GM12801 (cell line): ENCODE measurements around the gene C4orf54.

ENCODE experiments used
- TF ChIP-seq, protein P1 (sequence below): IDR thresholded peaks from one replicate; pipeline ENCODE4 v1.5.1; 2011; ENCODE audit warnings: control low read depth; ENCODE audit not compliant: insufficient read length; ENCODE audit errors: extremely low read depth

C4orf54 gene

DNA sequence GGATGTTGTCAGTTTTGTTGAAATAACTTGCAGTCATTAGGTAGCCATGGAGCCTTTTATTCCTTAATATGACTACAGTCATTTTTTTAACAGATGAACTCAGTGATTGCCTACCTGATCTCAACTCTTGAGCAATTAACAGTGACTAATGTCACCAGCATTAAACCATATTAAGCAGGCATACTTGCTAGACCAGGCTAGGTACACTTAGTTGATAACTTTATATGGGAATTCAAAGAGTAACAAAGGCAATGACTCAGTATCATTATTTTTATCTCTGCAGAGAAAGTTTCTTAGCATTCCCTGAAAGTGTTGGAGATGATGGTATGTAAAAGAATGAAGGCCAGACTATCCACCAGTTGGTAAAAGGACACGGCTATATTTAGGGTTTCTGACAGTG lies at the start of gene C4orf54:
C4orf54 (minus strand) TSS at position 31 of the 400 bp plus-strand sequence. CDS start 3,180 bp downstream, outside the sequence.
- TF ChIP-seq, protein P1, sequence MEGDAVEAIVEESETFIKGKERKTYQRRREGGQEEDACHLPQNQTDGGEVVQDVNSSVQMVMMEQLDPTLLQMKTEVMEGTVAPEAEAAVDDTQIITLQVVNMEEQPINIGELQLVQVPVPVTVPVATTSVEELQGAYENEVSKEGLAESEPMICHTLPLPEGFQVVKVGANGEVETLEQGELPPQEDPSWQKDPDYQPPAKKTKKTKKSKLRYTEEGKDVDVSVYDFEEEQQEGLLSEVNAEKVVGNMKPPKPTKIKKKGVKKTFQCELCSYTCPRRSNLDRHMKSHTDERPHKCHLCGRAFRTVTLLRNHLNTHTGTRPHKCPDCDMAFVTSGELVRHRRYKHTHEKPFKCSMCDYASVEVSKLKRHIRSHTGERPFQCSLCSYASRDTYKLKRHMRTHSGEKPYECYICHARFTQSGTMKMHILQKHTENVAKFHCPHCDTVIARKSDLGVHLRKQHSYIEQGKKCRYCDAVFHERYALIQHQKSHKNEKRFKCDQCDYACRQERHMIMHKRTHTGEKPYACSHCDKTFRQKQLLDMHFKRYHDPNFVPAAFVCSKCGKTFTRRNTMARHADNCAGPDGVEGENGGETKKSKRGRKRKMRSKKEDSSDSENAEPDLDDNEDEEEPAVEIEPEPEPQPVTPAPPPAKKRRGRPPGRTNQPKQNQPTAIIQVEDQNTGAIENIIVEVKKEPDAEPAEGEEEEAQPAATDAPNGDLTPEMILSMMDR, result no peak

DNA sequence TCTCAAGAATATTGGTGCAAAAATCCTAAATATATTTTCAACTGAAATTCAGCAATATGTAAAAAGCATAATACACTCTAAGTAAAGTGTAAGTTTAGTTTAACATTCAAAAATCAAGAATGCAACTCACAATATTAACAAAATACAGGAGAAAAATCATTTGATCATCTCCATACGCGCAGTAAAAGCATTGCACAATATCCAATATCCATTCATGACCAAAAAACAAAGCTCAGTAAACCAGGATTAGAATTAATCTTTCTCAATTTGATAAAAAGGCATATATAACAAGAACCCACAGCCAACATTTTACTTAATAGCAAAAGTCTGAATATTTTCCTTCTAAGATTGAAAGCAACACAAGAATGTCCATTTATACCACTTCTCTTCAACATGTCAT lies 48.3 kb upstream of the C4orf54 start:
- TF ChIP-seq, protein P1, result no peak

DNA sequence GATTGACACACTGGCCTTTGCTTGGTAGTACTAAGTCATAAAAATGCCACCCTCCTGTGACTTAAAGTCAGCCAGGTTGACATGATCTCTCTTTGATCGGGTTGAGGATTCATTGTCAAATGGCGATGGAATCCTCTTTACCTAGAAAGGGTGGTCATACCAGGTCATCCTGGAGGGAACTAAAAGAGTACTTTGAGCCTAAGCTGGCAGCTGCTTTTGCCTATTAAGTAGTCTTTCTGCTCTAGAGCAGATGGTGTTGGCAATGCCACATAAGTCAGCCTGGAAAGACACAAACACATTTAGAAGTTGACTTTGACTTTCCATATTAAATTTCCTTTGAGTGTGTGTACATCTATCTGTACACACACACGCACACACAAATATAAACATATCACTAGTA lies 39.2 kb upstream of the C4orf54 start:
- TF ChIP-seq, protein P1, result no peak

DNA sequence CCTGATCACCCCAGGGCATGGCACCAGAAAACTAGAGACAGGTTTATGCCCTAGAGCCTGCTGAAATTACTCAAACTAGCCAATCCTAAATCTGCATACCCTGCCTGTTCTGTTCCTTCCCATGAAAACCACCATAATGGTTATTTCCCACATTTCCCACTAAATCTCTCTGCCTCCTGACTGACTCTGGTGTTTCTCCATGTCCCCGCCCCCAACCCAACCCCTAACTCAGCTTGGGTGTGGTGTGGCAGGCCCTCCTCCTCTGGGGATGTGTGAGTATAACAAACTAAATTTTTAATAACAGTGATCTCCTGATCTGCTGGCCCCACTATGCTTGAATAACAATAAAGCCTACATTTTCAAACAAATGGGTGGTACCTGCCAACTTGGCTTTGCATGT lies 35.5 kb upstream of the C4orf54 start:
- TF ChIP-seq, protein P1, result no peak

DNA sequence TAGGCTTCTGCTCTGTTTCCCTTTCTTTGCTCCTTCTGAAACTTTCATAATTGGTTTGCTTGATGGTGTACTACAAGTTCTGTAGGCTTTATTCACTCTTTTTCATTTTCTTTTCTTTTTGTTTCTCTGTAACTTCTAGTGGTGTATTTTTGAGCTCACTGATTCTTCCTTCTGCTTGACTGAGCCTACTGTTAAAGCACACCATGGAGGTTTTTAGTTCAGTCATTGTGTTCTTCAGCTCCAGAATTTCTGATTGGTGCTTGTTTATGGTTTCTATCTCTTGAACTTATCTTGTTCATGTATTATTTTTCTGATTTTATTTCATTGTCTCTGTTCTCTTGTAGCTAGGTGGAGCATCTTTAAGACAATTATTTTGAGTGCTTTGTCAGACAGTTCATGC lies 33.4 kb upstream of the C4orf54 start:
- TF ChIP-seq, protein P1, result no peak

DNA sequence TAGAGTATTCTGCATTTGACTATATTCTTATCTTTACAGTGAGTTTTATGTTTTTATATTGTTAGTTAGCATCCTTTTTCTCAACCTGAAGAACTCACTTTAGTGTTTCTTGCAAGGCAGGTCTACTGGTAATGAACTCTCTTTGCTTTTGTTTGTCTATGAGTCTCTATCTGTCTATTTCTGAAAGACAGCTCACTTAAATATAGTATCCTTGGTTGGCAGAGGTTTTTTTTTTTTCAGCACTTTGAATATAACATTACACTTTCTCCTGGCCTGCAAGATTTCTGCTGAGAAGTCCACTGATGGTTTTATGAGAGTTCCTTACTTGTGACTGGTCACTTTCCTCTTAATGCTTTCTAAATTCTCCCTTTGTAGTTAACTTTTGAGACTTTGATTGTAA lies 32.8 kb upstream of the C4orf54 start:
- TF ChIP-seq, protein P1, result no peak

DNA sequence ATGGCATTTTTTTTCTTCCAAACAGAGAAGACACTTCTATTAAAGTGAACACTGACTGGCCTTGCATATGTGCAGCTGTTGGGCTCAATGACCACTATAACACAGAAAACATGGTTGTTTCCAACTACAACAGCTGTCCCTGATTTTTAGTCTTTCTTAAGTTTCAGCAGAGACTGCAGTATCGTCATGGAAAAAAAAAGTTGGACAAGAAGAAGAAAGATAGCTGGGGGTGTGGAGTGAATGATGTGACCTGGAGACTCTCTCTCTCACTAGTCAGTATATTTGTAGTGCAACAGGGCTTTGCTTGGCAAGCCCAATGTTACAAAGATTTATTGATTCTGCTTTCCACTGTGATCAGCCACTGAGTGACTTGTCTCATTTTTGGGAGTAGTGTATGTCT lies 29.5 kb upstream of the C4orf54 start:
- TF ChIP-seq, protein P1, result no peak

DNA sequence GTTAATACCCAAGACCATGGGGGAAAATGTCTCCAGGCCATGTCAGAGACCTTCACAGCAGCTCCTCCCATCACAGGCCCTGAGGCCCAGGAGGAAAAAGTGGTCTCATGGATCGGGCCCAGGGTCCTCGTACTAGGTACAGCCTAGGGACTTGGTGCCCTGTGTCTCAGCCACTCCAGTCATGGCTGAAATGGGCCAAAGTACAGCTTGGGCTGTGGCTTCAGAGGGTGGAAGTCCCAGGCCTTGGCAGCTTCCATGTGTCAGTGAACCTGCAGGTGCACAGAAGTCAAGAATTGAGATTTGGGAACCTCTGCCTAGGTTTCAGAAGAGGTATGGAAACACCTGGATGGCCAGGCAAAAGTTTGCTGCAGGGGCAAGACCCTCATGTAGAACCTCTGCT lies 27.6 kb upstream of the C4orf54 start:
- TF ChIP-seq, protein P1, result no peak
